Measurements from ENCODE around the gene ADORA2A. TPM values are rescaled to one million over a fixed set of nuclear protein-coding genes. Genes with fewer than 3 reads are reported as not detected.

The ADORA2A gene
- total RNA-seq, 1 donor from 2014 or later: not detected

DNA sequence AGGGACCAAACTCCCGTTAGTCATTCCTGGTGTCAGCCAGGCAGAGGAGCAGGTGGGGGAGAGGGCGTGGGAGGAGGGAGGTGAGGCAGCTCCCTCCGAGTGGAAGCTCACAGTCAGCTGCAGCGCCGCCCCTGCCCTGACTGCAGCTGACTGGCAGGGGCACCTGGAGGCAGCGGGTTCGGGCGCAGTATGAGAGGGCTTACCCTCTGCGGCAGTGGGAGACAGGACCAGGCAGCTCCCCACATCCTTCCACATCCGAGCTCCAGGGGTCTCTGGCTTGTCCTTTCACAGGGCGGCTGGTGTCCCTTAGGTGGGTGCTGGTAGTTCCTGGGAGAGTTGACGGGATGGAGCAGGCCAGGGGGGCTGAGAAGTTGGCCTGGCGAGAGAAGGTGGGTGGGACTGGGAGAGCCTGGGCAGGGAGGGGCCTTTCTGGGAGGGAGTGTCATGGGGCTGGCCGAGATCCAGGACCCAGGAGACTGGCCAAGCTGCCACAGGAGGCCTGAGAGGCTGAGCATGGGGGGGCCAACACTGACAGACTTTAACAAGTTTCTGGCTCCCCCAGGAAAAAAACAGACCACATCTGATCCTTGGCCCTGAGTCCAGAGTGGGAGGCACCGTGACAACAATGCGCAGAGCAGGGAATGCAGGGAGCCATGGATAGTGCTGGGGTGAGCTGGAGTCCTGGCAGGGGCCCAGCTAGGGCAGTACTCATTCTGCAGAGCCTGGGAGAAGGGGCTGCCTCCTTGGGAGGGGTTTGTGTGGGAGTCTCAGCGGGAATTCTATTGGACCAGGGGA is 4.9 kb downstream of the ADORA2A start:
- TF ChIP-seq, protein P1, sequence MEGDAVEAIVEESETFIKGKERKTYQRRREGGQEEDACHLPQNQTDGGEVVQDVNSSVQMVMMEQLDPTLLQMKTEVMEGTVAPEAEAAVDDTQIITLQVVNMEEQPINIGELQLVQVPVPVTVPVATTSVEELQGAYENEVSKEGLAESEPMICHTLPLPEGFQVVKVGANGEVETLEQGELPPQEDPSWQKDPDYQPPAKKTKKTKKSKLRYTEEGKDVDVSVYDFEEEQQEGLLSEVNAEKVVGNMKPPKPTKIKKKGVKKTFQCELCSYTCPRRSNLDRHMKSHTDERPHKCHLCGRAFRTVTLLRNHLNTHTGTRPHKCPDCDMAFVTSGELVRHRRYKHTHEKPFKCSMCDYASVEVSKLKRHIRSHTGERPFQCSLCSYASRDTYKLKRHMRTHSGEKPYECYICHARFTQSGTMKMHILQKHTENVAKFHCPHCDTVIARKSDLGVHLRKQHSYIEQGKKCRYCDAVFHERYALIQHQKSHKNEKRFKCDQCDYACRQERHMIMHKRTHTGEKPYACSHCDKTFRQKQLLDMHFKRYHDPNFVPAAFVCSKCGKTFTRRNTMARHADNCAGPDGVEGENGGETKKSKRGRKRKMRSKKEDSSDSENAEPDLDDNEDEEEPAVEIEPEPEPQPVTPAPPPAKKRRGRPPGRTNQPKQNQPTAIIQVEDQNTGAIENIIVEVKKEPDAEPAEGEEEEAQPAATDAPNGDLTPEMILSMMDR (conservative IDR thresholded peaks at IDR 0.05; ENCODE audit: low read depth, low read length): no peak
- H3K4me3 ChIP-seq (ENCODE audit: low read depth, low read length): no peak overlapping the region
- no peak for DNase-seq (ENCODE audit: low read depth)

DNA sequence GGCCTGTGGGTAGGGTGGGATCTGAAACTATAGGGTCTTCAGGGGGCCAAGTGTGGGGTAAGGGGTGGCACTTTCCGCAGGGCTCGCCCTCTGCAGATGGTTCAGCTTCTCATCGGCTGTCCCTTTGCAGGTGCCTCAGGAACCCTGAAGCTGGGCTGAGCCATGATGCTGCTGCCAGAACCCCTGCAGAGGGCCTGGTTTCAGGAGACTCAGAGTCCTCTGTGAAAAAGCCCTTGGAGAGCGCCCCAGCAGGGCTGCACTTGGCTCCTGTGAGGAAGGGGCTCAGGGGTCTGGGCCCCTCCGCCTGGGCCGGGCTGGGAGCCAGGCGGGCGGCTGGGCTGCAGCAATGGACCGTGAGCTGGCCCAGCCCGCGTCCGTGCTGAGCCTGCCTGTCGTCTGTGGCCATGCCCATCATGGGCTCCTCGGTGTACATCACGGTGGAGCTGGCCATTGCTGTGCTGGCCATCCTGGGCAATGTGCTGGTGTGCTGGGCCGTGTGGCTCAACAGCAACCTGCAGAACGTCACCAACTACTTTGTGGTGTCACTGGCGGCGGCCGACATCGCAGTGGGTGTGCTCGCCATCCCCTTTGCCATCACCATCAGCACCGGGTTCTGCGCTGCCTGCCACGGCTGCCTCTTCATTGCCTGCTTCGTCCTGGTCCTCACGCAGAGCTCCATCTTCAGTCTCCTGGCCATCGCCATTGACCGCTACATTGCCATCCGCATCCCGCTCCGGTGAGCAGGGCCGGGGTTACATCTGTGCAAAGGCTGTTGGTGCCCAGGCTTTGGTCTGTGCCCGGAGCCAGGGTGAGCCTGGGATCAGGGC is 5.8 kb downstream of the ADORA2A start:
- TF ChIP-seq, protein P1 (conservative IDR thresholded peaks at IDR 0.05; ENCODE audit: low read depth, low read length): no peak
- DNase-seq (ENCODE audit: low read depth): no peak
- H3K4me3 ChIP-seq (ENCODE audit: low read depth, low read length): no peak overlapping the region

DNA sequence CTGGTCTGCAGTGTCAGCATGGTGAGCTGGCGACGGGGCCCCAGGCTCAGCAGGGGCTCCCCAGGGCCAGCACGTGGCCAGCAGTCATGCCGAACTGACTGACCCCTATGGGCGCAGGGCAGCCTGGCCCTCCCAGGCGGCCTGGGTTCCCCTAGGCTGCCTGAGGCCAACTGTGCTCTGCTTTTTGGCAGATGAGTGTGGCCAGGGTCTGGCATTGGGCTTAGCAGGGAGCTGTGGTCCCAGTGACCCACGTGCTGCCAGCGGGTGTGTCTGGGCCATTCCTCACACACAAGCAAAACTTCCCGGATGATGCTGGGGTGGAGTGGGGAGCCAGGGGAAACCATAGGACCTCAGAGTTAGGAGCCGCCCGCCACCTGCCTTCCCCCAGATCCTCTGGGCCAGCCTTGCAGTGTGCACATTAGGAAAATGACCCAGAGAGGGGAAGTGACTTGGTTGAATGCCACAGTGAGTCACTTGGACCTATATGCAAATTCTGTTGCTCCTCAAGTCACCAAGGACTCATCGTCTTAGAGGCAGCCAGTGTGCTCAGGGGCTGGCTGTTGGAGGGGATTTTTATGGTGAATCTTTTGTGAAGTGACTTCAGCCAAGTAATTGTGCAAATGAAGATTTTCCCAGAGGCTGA is 6.5 kb downstream of the ADORA2A start:
- H3K4me3 ChIP-seq (ENCODE audit: low read depth, low read length): no peak overlapping the region
- TF ChIP-seq, protein P1 (conservative IDR thresholded peaks at IDR 0.05; ENCODE audit: low read depth, low read length): no peak
- DNase-seq (ENCODE audit: low read depth): peak; percentile 31

DNA sequence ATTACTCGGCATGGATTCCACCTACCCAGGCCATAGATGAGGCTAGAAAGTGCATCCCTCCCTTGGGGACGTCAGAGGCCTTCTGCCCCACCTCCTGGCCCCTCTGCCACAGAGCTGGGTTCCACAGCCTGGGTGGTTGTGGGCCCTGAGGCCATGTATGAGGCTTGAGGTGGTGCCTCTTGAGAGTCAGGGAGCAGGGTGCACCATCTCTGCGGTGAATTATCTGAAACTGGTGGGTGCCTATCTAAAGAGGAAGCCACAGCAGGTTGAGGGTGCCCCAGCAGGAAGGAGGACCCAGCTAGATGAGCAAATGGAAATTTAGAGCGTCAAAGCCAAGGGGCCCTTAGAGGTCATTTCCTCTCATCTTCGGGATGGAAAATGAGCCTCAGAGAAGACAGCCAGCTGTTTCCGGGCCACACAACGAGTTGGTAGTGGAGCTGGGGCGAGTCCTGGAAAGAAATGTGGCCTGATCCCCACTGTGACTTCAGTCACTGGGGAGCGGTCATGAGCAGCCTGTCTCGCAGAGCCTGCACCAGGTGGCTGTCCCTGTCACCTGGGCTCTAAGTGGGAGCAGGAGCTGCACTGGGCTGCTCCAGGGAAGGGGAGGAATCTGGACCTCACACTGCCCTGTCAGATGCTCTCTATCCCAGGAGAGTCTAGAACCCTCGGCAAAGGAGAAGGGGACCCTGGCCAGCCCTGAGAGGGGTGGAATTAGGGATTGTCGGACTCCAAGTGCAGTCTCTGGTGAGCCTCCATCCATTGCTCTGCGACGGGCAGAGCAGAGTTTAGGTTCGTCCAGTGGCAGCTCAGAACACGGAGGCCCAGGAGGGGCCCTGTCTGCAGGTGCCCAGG is 7.3 kb downstream of the ADORA2A start:
- no peak overlapping the region for H3K4me3 ChIP-seq (ENCODE audit: low read depth, low read length)
- TF ChIP-seq, protein P1 (conservative IDR thresholded peaks at IDR 0.05; ENCODE audit: low read depth, low read length): no peak
- DNase-seq (ENCODE audit: low read depth): no peak

DNA sequence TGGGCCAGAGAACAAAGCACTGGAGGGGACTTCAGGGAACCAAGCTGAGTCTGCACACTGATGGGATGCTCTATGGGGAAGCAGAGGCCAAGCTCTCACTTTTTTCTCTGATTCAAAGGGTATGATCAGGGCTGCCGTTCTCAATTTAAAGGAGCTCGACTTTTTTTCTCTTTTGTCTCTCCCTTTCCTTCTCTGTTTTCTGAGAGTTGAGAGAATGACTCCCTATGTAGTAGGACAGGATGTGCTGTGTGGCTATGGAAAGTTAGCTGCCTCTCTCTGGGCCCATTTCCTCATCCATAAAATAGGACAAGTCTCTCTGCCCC is 7.9 kb downstream of the ADORA2A start:
- no peak overlapping the region for H3K4me3 ChIP-seq (ENCODE audit: low read depth, low read length)
- TF ChIP-seq, protein P1 (conservative IDR thresholded peaks at IDR 0.05; ENCODE audit: low read depth, low read length): no peak
- no peak for DNase-seq (ENCODE audit: low read depth)

DNA sequence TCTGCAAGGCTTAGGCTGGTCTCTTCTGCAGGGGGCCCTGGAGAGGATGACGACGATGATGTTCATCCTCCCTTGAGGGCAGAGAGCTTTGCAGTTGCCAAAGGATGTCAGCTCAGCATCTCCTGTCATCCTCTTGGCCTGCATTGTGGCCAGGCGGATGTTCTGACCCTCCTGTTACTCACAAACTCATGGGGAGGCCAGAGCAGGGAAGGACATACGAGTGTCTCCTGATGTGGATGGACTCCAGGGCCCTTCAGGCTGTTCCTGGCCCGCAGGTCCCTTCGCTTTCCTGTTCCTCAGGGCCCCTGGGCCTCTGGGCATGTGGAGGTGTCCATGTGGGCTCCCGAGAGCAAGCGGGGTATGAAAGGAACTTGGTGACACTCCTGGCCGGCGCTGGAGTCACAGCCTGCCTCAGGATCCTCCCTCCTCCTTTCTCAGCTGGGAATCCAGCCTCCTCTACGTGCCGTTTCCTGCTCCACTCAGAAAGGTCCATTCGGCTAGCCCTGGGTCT is 8.5 kb downstream of the ADORA2A start:
- no peak overlapping the region for H3K4me3 ChIP-seq (ENCODE audit: low read depth, low read length)
- no peak for DNase-seq (ENCODE audit: low read depth)
- TF ChIP-seq, protein P1 (conservative IDR thresholded peaks at IDR 0.05; ENCODE audit: low read depth, low read length): no peak
